ENCODE data around the gene MSANTD7.

The MSANTD7 gene

GRCh38 chr10:14826076-14826829 lies 11.9 kb upstream of the MSANTD7 start:
- no peak overlapping the region for H3K4me3 ChIP-seq (ENCODE audit: low read length)

GRCh38 chr10:14833106-14833505 lies 5.0 kb upstream of the MSANTD7 start:
- Histone ChIP-seq H2AFZ (ENCODE audit: low read depth, low read length) (no peak overlapping the region), H3K4me3 (ENCODE audit: low read length) (no peak overlapping the region), H3K4me2 (ENCODE audit: low read length) (no peak overlapping the region), H3K4me1 (ENCODE audit: low read length) (peaks cover 16% of the 10 kb centered on the region), H3K27ac (ENCODE audit: low read length) (no peak overlapping the region), H3K9ac (ENCODE audit: low read length) (no peak overlapping the region), H3K36me3 (replicated peaks; ENCODE audit: low read depth, low read length) (no peaks in the 10 kb centered on the region), H3K9me3 (ENCODE audit: insufficient read depth, low read length) (no peaks in the 10 kb centered on the region), H3K27me3 (ENCODE audit: low read depth, low read length) (no peaks in the 10 kb centered on the region), H3K79me2 (ENCODE audit: low read length) (peaks cover under 1% of the 10 kb centered on the region), H4K20me1 (ENCODE audit: insufficient read depth, low read length) (no peaks in the 10 kb centered on the region)
- TF ChIP-seq, protein P1, sequence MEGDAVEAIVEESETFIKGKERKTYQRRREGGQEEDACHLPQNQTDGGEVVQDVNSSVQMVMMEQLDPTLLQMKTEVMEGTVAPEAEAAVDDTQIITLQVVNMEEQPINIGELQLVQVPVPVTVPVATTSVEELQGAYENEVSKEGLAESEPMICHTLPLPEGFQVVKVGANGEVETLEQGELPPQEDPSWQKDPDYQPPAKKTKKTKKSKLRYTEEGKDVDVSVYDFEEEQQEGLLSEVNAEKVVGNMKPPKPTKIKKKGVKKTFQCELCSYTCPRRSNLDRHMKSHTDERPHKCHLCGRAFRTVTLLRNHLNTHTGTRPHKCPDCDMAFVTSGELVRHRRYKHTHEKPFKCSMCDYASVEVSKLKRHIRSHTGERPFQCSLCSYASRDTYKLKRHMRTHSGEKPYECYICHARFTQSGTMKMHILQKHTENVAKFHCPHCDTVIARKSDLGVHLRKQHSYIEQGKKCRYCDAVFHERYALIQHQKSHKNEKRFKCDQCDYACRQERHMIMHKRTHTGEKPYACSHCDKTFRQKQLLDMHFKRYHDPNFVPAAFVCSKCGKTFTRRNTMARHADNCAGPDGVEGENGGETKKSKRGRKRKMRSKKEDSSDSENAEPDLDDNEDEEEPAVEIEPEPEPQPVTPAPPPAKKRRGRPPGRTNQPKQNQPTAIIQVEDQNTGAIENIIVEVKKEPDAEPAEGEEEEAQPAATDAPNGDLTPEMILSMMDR (IDR thresholded peaks at IDR 0.05; ENCODE audit: low read depth, low read length), result no peak
- no peak for TF ChIP-seq EZH2phosphoT487 (IDR thresholded peaks at IDR 0.05; ENCODE audit: low read depth)

More at GRCh38 chr10:14826076-14826829, 11.9 kb upstream of the MSANTD7 start:
- Histone ChIP-seq H3K4me2 (ENCODE audit: low read length) (no peak overlapping the region), H3K9me3 (ENCODE audit: insufficient read depth, low read length) (no peaks in the 10 kb centered on the region), H2AFZ (ENCODE audit: low read depth, low read length) (no peak overlapping the region), H3K27ac (ENCODE audit: low read length) (no peak overlapping the region), H3K9ac (ENCODE audit: low read length) (no peak overlapping the region), H3K79me2 (ENCODE audit: low read length) (no peaks in the 10 kb centered on the region), H3K4me1 (ENCODE audit: low read length) (peaks cover 11% of the 10 kb centered on the region), H3K27me3 (ENCODE audit: low read depth, low read length) (no peaks in the 10 kb centered on the region), H3K36me3 (replicated peaks; ENCODE audit: low read depth, low read length) (no peaks in the 10 kb centered on the region), H4K20me1 (ENCODE audit: insufficient read depth, low read length) (no peaks in the 10 kb centered on the region)
- TF ChIP-seq, protein P1 (IDR thresholded peaks at IDR 0.05; ENCODE audit: low read depth, low read length), result no peak
- TF ChIP-seq EZH2phosphoT487 (IDR thresholded peaks at IDR 0.05; ENCODE audit: low read depth), result no peak

GRCh38 chr10:14836208-14836607 lies 1.9 kb upstream of the MSANTD7 start:
- H3K79me2 ChIP-seq (ENCODE audit: low read length), result peaks cover 27% of the 10 kb centered on the region
- 0 out of 2 replicates have a peak, but pooled peaks cover 4% of the 10 kb centered on the region for H4K20me1 ChIP-seq (ENCODE audit: insufficient read depth, low read length)
- H3K36me3 ChIP-seq (replicated peaks; ENCODE audit: low read depth, low read length), result peaks cover 7% of the 10 kb centered on the region
- H3K4me2 ChIP-seq (ENCODE audit: low read length), result no peak overlapping the region
- no peak overlapping the region for H3K4me3 ChIP-seq (ENCODE audit: low read length)
- H3K27ac ChIP-seq (ENCODE audit: low read length), result no peak overlapping the region
- no peaks in the 10 kb centered on the region for H3K27me3 ChIP-seq (ENCODE audit: low read depth, low read length)
- no peak overlapping the region for H2AFZ ChIP-seq (ENCODE audit: low read depth, low read length)
- H3K9ac ChIP-seq (ENCODE audit: low read length), result no peak overlapping the region
- TF ChIP-seq, protein P1 (IDR thresholded peaks at IDR 0.05; ENCODE audit: low read depth, low read length), result no peak
- TF ChIP-seq EZH2phosphoT487 (IDR thresholded peaks at IDR 0.05; ENCODE audit: low read depth), result no peak
- H3K4me1 ChIP-seq (ENCODE audit: low read length), result peaks cover 9% of the 10 kb centered on the region
- no peaks in the 10 kb centered on the region for H3K9me3 ChIP-seq (ENCODE audit: insufficient read depth, low read length)

GRCh38 chr10:14837003-14837756 lies 926 bp upstream of the MSANTD7 start:
- H3K9me3 ChIP-seq (ENCODE audit: insufficient read depth, low read length), result no peaks in the 10 kb centered on the region
- no peaks in the 10 kb centered on the region for H3K27me3 ChIP-seq (ENCODE audit: low read depth, low read length)
- H3K9ac ChIP-seq (ENCODE audit: low read length), result peak overlapping the region; percentile 66
- peak overlapping the region; percentile 95 for H3K4me3 ChIP-seq (ENCODE audit: low read length)
- TF ChIP-seq EZH2phosphoT487 (IDR thresholded peaks at IDR 0.05; ENCODE audit: low read depth), result no peak
- TF ChIP-seq, protein P1 (IDR thresholded peaks at IDR 0.05; ENCODE audit: low read depth, low read length), result no peak
- peaks cover 9% of the 10 kb centered on the region for H3K4me1 ChIP-seq (ENCODE audit: low read length)
- peak overlapping the region; percentile 87 for H2AFZ ChIP-seq (ENCODE audit: low read depth, low read length)
- H3K36me3 ChIP-seq (replicated peaks; ENCODE audit: low read depth, low read length), result peaks cover 15% of the 10 kb centered on the region
- H3K4me2 ChIP-seq (ENCODE audit: low read length), result peak overlapping the region; percentile 80
- H4K20me1 ChIP-seq (ENCODE audit: insufficient read depth, low read length), result 0 out of 2 replicates have a peak, but pooled peaks cover 4% of the 10 kb centered on the region
- peaks cover 32% of the 10 kb centered on the region for H3K79me2 ChIP-seq (ENCODE audit: low read length)
- no peak overlapping the region for H3K27ac ChIP-seq (ENCODE audit: low read length)

All from OCI-LY3 (cell line).